GM15510 (cell line): ENCODE results near the gene FOXD4L1.
"Not testable (repeated sequence)": the region's sequence is repeated elsewhere in the genome, so short reads cannot be mapped to it uniquely, and the experiment has no call there.

Experiments used
- POLR2A ChIP-seq: IDR thresholded peaks from 3 replicates; pipeline ENCODE4 v1.6.1; 2011; ENCODE audit warnings: borderline replicate concordance; ENCODE audit not compliant: insufficient read length; ENCODE audit errors: extremely low read depth

The FOXD4L1 gene

GRCh38 chr2:113498365-113498764 lies at the start of gene FOXD4L1:
TSS of gene FOXD4L1 (plus strand) at chr2:113498665. CDS start at chr2:113499257, 592 bp downstream.
- not testable (repeated sequence) for TF ChIP-seq POLR2A
